GM12891 (cell line): Measurements from ENCODE around the gene DGKA.

Experiments
- POLR2A ChIP-seq: IDR thresholded peaks from 2 replicates; pipeline ENCODE4 v1.6.1; 2011; ENCODE audit warnings: low read depth, low read length, control low read depth
- POLR2AphosphoS5 ChIP-seq: IDR thresholded peaks from 2 replicates; pipeline ENCODE4 v1.6.1; 2011; ENCODE audit warnings: low read depth, low read length, control low read depth
- POU2F2 ChIP-seq: IDR thresholded peaks from 2 replicates; pipeline ENCODE4 v1.6.1; 2011; ENCODE audit warnings: low read depth, mild to moderate bottlenecking, control low read depth, low read length, moderate library complexity
- SPI1 ChIP-seq: IDR thresholded peaks from 2 replicates; pipeline ENCODE4 v1.6.1; 2011; ENCODE audit warnings: low read depth, low read length, control low read depth
- TAF1 ChIP-seq: IDR thresholded peaks from 2 replicates; pipeline ENCODE4 v1.6.1; 2011; ENCODE audit warnings: low read depth, low read length, control low read depth

- no peak for TF ChIP-seq POLR2AphosphoS5
- no peak for TF ChIP-seq POLR2A
- TF ChIP-seq TAF1, result no peak
- TF ChIP-seq SPI1, result no peak
- no peak for TF ChIP-seq POU2F2
These were observed 66.5 kb downstream of the DGKA start for GRCh38 chr12:55997535-55997859.
